K562 treated with DMSO at 1 percent for 12 hours (cell line): ENCODE data around the gene MRPS24. TPM values are rescaled to one million over a fixed set of nuclear protein-coding genes. Genes with fewer than 3 reads are reported as not detected.

ENCODE experiments used
- total RNA-seq: library from RNA; unstranded; fragments of 300-600 nt; gene quantifications from 2 replicates; pipeline ENCODE4 v1.2.3, GENCODE V29; 2022; ENCODE audit not compliant: insufficient read depth

Gene MRPS24
- total RNA-seq, result 231 and 338 TPM in 2 replicates

GRCh38 chr7:43869006-43869866, at the start of gene MRPS24:
TSS of gene MRPS24 (minus strand) at chr7:43869517. CDS start at chr7:43869495, 22 bp downstream.

GRCh38 chr7:43906331-43907010, 37.2 kb upstream of the MRPS24 start, which contains the start of gene URGCP:
TSS of gene URGCP (minus strand) at chr7:43906596. CDS start at chr7:43906575, 21 bp downstream.

Other genes with a start within 250 kb of the MRPS24 start
- gene COA1, start 140.0 kb downstream of the MRPS24 start, total RNA-seq, result 127 and 131 TPM in 2 replicates
- gene BLVRA, start 110.8 kb downstream of the MRPS24 start, total RNA-seq, result 128 and 137 TPM in 2 replicates
- gene URGCP, start 37.1 kb upstream of the MRPS24 start, total RNA-seq, result 10.5 and 25.6 TPM in 2 replicates
- 7.4 and 19.1 TPM in 2 replicates for gene UBE2D4, start 56.9 kb upstream of the MRPS24 start, total RNA-seq
- not detected in 2 replicates for gene SPDYE1, start 128.4 kb upstream of the MRPS24 start, total RNA-seq
- gene DBNL, start 175.2 kb upstream of the MRPS24 start, total RNA-seq, result 34.3 and 36.8 TPM in 2 replicates
- gene PGAM2, start 196.1 kb upstream of the MRPS24 start, total RNA-seq, result not detected in 2 replicates
- gene POLM, start 213.0 kb upstream of the MRPS24 start, total RNA-seq, result 6.2 and 14.9 TPM in 2 replicates
- gene AEBP1, start 234.8 kb upstream of the MRPS24 start, total RNA-seq, result 0.21 TPM in 1 of 2 replicates, not detected in the other